IMR-90 (cell line): Measurements from ENCODE around the gene DDX6.

Experiments
- BHLHE40 ChIP-seq: fragments of 150-350 bp; IDR thresholded peaks from 2 replicates; pipeline ENCODE4 v1.6.1; 2016; ENCODE audit warnings: mild to moderate bottlenecking, low read depth, low read length
- CEBPB ChIP-seq: IDR thresholded peaks from 2 replicates; pipeline ENCODE4 v1.6.1; 2012; ENCODE audit warnings: low read depth, low read length, improper control_type of control experiment
- CHD1 ChIP-seq: IDR thresholded peaks from 2 replicates; pipeline ENCODE4 v1.6.1; 2012; ENCODE audit warnings: low read depth, low read length, improper control_type of control experiment
- FOS ChIP-seq: fragments of 150-350 bp; IDR thresholded peaks from 2 replicates; pipeline ENCODE4 v1.6.1; 2016; ENCODE audit warnings: low read depth, low read length
- MAFK ChIP-seq: IDR thresholded peaks from 2 replicates; pipeline ENCODE4 v1.6.1; 2012; ENCODE audit warnings: low read depth, low read length, improper control_type of control experiment
- MAZ ChIP-seq: IDR thresholded peaks from 2 replicates; pipeline ENCODE4 v1.6.1; 2012; ENCODE audit warnings: low read depth, mild to moderate bottlenecking, low read length, improper control_type of control experiment, moderate library complexity, borderline replicate concordance
- MXI1 ChIP-seq: IDR thresholded peaks from 2 replicates; pipeline ENCODE4 v1.6.1; 2012; ENCODE audit warnings: low read depth, mild to moderate bottlenecking, low read length, moderate library complexity, borderline replicate concordance
- POLR2A ChIP-seq: IDR thresholded peaks from 2 replicates; pipeline ENCODE4 v1.6.1; 2012; ENCODE audit warnings: mild to moderate bottlenecking, low read depth, low read length
- RAD21 ChIP-seq: IDR thresholded peaks from 2 replicates; pipeline ENCODE4 v1.6.1; 2012; ENCODE audit warnings: low read length, improper control_type of control experiment
- RFX5 ChIP-seq: IDR thresholded peaks from 2 replicates; pipeline ENCODE4 v1.8.0; 2012; ENCODE audit warnings: low read depth, mild to moderate bottlenecking, low read length, moderate library complexity
- SMC3 ChIP-seq: fragments of 150-350 bp; IDR thresholded peaks from 2 replicates; pipeline ENCODE4 v1.6.1; 2016; ENCODE audit warnings: low read depth, mild to moderate bottlenecking, antibody characterized with exemption, low read length, moderate library complexity
- TF ChIP-seq, protein P1 (sequence below): conservative IDR thresholded peaks from 2 replicates; pipeline ENCODE4 v1.5.1; 2012; ENCODE audit warnings: mild to moderate bottlenecking, low read depth, low read length, improper control_type of control experiment
- TF ChIP-seq, protein P2 (sequence below): fragments of 150-350 bp; IDR thresholded peaks from 2 replicates; pipeline ENCODE4 v1.6.1; 2017; ENCODE audit warnings: mild to moderate bottlenecking, antibody characterized with exemption, low read length, low read depth
- TF ChIP-seq, protein P3 (sequence below): fragments of 150-350 bp; IDR thresholded peaks from 2 replicates; pipeline ENCODE4 v1.6.1; 2016; ENCODE audit warnings: low read depth, mild to moderate bottlenecking, low read length, moderate library complexity, borderline replicate concordance

DNA sequence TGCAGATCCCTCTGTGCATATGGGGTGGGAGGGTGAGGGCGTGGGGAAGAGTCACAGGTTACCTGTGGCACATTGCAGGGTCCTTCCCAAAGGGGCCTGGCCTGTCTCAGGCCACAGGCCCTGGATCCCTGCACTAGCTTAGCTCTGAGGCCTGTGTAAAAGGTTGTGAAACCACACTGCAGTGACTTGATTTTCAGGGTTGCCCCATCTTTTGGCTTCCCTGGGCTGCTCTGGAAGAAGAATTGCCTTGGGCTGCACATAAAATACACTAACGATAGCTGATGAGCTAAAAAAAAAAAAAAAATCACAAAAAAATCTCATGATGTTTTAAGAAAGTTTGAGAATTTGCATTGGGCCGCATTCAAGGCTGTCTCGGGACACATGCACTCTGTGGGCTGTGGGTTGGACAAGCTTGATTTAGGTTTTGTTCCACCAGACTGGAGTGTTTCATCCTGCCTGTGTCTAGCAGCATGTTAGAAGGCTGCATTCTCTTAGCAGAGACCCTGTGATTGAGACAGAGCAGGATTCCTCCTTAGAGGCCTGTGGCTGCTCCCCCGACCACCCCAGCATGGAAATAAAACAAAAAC is 75.6 kb downstream of the DDX6 start:
- TF ChIP-seq RAD21 (no peak), BHLHE40 (no peak), POLR2A (no peak), MAFK (no peak), CEBPB (no peak), RFX5 (no peak), SMC3 (no peak), MAZ (no peak), MXI1 (no peak), FOS (no peak), CHD1 (no peak)
- TF ChIP-seq, protein P1, sequence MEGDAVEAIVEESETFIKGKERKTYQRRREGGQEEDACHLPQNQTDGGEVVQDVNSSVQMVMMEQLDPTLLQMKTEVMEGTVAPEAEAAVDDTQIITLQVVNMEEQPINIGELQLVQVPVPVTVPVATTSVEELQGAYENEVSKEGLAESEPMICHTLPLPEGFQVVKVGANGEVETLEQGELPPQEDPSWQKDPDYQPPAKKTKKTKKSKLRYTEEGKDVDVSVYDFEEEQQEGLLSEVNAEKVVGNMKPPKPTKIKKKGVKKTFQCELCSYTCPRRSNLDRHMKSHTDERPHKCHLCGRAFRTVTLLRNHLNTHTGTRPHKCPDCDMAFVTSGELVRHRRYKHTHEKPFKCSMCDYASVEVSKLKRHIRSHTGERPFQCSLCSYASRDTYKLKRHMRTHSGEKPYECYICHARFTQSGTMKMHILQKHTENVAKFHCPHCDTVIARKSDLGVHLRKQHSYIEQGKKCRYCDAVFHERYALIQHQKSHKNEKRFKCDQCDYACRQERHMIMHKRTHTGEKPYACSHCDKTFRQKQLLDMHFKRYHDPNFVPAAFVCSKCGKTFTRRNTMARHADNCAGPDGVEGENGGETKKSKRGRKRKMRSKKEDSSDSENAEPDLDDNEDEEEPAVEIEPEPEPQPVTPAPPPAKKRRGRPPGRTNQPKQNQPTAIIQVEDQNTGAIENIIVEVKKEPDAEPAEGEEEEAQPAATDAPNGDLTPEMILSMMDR, result no peak
- TF ChIP-seq, protein P2, sequence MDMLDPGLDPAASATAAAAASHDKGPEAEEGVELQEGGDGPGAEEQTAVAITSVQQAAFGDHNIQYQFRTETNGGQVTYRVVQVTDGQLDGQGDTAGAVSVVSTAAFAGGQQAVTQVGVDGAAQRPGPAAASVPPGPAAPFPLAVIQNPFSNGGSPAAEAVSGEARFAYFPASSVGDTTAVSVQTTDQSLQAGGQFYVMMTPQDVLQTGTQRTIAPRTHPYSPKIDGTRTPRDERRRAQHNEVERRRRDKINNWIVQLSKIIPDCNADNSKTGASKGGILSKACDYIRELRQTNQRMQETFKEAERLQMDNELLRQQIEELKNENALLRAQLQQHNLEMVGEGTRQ, result no peak
- TF ChIP-seq, protein P3, sequence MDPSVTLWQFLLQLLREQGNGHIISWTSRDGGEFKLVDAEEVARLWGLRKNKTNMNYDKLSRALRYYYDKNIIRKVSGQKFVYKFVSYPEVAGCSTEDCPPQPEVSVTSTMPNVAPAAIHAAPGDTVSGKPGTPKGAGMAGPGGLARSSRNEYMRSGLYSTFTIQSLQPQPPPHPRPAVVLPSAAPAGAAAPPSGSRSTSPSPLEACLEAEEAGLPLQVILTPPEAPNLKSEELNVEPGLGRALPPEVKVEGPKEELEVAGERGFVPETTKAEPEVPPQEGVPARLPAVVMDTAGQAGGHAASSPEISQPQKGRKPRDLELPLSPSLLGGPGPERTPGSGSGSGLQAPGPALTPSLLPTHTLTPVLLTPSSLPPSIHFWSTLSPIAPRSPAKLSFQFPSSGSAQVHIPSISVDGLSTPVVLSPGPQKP, result no peak
